Measurements from ENCODE around the gene TREML4. TPM values are rescaled to one million over a fixed set of nuclear protein-coding genes. Genes with fewer than 3 reads are reported as not detected.
A peak's percentile ranks its signal among the peaks of the same experiment; 100 is the strongest.

Gene TREML4
- total RNA-seq, 2 donors from 2014 or later, result not detected

- DNase-seq (ENCODE audit: low spot score), result no peak
- H3K9me3 ChIP-seq, result no peaks in the 10 kb centered on the region
- H3K36me3 ChIP-seq, result no peaks in the 10 kb centered on the region
- TF ChIP-seq, protein P1, sequence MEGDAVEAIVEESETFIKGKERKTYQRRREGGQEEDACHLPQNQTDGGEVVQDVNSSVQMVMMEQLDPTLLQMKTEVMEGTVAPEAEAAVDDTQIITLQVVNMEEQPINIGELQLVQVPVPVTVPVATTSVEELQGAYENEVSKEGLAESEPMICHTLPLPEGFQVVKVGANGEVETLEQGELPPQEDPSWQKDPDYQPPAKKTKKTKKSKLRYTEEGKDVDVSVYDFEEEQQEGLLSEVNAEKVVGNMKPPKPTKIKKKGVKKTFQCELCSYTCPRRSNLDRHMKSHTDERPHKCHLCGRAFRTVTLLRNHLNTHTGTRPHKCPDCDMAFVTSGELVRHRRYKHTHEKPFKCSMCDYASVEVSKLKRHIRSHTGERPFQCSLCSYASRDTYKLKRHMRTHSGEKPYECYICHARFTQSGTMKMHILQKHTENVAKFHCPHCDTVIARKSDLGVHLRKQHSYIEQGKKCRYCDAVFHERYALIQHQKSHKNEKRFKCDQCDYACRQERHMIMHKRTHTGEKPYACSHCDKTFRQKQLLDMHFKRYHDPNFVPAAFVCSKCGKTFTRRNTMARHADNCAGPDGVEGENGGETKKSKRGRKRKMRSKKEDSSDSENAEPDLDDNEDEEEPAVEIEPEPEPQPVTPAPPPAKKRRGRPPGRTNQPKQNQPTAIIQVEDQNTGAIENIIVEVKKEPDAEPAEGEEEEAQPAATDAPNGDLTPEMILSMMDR (IDR thresholded peaks at IDR 0.05), result no peak
- H3K27me3 ChIP-seq, result no peaks in the 10 kb centered on the region
- no peak overlapping the region for H3K4me3 ChIP-seq
- no peak overlapping the region for H3K27ac ChIP-seq
- H3K4me1 ChIP-seq, result no peaks in the 10 kb centered on the region
These were observed 41.0 kb downstream of the TREML4 start for GRCh38 chr6:41269166-41269565.

GRCh38 chr6:41269716-41270115 lies 41.6 kb downstream of the TREML4 start:
- no peak for DNase-seq (ENCODE audit: low spot score)

DNA sequence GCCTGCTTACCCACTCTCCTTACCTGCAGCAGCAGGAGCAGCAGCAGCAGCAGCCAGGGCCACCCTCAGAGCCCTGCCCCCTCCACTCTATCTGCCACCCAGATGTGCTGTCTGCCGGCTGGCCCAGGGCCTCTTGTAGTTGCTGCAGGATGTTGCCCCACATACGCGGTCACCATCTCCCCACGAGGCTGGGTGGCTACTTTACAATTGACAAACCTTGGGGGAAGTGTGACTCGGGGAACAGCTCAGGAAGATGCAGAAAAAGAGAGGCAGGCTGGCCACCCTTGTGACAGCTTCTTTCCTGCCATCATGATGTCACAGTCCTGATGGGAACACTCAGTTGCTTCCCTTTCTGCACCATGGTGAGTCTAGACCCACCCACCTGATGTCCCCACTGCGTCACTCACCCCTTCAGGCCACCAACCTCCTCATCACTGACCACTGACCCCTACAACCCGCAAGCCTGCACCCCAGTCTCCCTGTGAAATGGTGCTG lies 43.8 kb downstream of the TREML4 start:
- H3K27me3 ChIP-seq, result no peaks in the 10 kb centered on the region
- TF ChIP-seq, protein P1 (IDR thresholded peaks at IDR 0.05), result no peak
- no peak overlapping the region for H3K27ac ChIP-seq
- H3K4me3 ChIP-seq, result no peak overlapping the region
- H3K4me1 ChIP-seq, result no peaks in the 10 kb centered on the region
- DNase-seq (ENCODE audit: low spot score), result peak; percentile 81
- no peaks in the 10 kb centered on the region for H3K36me3 ChIP-seq
- H3K9me3 ChIP-seq, result no peaks in the 10 kb centered on the region

More at GRCh38 chr6:41269716-41270115, 41.6 kb downstream of the TREML4 start:
- TF ChIP-seq, protein P1 (IDR thresholded peaks at IDR 0.05), result no peak
- H3K4me3 ChIP-seq, result no peak overlapping the region
- no peaks in the 10 kb centered on the region for H3K36me3 ChIP-seq
- H3K4me1 ChIP-seq, result no peaks in the 10 kb centered on the region
- no peaks in the 10 kb centered on the region for H3K9me3 ChIP-seq
- no peaks in the 10 kb centered on the region for H3K27me3 ChIP-seq
- H3K27ac ChIP-seq, result no peak overlapping the region

DNA sequence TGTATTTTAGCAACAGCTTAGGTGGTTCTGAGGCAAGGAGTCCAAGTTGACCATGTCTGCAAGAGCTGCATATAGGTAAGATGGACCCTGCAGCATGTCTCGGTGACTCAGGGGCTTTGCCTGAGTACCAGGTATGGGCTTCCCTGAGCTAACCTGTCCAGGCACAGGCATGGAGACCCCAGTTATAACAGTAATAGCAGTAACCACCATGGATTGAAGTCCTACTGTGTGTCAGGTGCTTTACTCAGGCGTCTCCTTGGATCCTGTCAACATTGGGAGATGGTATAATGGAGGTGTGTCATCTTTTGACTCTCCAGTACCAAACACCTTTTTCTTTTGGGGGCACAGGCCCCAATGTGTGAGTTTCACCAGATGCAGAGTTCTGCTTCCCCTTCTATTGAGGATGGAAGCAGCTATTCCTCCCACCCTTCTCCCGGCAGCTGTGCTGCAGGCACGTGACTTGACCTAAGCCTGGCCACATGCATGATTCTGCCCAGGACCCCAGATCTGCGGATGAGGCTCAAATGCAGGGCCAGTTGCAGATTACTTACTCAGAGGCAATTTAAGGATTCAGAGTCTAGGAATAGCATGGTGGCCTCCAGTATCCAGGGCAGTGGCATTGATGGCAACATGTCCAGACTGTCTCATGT lies 44.6 kb downstream of the TREML4 start:
- TF ChIP-seq, protein P1 (IDR thresholded peaks at IDR 0.05), result no peak
- no peaks in the 10 kb centered on the region for H3K9me3 ChIP-seq
- H3K27ac ChIP-seq, result no peak overlapping the region
- no peaks in the 10 kb centered on the region for H3K4me1 ChIP-seq
- no peak for DNase-seq (ENCODE audit: low spot score)
- H3K36me3 ChIP-seq, result no peaks in the 10 kb centered on the region
- H3K4me3 ChIP-seq, result no peak overlapping the region
- no peaks in the 10 kb centered on the region for H3K27me3 ChIP-seq

DNA sequence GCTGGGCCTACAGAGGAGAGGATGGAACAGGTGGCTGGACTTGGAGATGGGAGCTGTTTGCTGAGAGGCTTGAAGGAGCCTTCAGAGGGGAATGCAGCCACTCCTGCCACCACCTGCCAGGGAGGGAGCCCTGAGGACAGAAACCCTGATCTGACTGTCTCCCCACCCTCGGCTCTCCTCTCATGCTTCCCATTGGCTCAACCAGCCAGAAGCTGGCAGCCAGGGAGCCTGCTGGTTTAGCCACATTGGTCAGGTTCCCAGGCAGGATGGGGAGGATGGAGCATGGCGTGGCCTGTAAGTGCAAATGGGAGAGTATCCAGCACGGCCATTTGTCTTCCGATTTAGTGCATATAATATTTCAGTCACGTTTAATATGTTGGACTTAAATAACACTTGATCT lies 45.6 kb downstream of the TREML4 start:
- no peak overlapping the region for H3K27ac ChIP-seq
- no peaks in the 10 kb centered on the region for H3K4me1 ChIP-seq
- H3K9me3 ChIP-seq, result no peaks in the 10 kb centered on the region
- DNase-seq (ENCODE audit: low spot score), result no peak
- TF ChIP-seq, protein P1 (IDR thresholded peaks at IDR 0.05), result no peak
- no peak overlapping the region for H3K4me3 ChIP-seq
- no peaks in the 10 kb centered on the region for H3K36me3 ChIP-seq
- no peaks in the 10 kb centered on the region for H3K27me3 ChIP-seq

DNA sequence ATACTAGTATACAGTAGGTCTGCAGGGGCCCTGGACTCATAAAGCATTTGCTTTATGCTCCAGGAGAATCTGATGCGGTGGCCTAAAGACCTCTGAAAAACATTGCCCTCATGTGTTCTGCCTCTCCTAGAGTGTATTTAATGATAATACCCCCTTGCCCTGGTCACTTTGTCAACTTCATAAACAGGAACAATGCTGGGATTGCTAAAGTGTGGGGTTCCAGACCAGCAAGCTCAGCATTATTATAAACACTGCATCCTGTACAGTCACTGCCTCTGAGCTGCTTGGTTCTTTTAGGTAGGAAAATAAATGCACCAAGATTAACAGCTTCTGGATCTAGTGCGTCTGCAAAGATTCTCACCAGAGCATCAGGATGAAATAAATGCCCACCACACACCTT lies 46.1 kb downstream of the TREML4 start:
- Histone ChIP-seq H3K27ac (no peak overlapping the region), H3K4me3 (no peak overlapping the region), H3K27me3 (no peaks in the 10 kb centered on the region), H3K9me3 (no peaks in the 10 kb centered on the region), H3K4me1 (no peaks in the 10 kb centered on the region), H3K36me3 (no peaks in the 10 kb centered on the region)
- no peak for DNase-seq (ENCODE audit: low spot score)
- TF ChIP-seq, protein P1 (IDR thresholded peaks at IDR 0.05), result no peak

Measured in right atrium auricular region (tissue), 2 donors.